Esophagus muscularis mucosa (tissue), 3 donors: ENCODE measurements around the gene KCNS1.

Source experiments
- CTCF ChIP-seq, 3 experiments: fragments of 200-600 bp in 2 of 3; fragments of 450-650 bp in 1 of 3; sonication (generic) in 2 of 3; IDR thresholded peaks; one replicate each; pipeline ENCODE4 v1.5.1; 2017 to 2019; ENCODE audit warnings: antibody characterized with exemption in 3 of 3, mild to moderate bottlenecking in 2 of 3, moderate library complexity in 1 of 3
- POLR2A ChIP-seq: fragments of 450-650 bp; IDR thresholded peaks from one replicate; pipeline ENCODE4 v1.6.1; 2017; ENCODE audit warnings: antibody characterized with exemption, moderate library complexity, mild to moderate bottlenecking, low read depth

- TF ChIP-seq CTCF (IDR thresholded peaks at IDR 0.05), result no peak
- no peak for TF ChIP-seq POLR2A
Measured at GRCh38 chr20:45094201-45094600, 6.7 kb downstream of the KCNS1 start.
